ENCODE measurements around the gene CHD6.
"Not testable (repeated sequence)": the region's sequence is repeated elsewhere in the genome, so short reads cannot be mapped to it uniquely, and the experiment has no call there.

CHD6 gene

DNA sequence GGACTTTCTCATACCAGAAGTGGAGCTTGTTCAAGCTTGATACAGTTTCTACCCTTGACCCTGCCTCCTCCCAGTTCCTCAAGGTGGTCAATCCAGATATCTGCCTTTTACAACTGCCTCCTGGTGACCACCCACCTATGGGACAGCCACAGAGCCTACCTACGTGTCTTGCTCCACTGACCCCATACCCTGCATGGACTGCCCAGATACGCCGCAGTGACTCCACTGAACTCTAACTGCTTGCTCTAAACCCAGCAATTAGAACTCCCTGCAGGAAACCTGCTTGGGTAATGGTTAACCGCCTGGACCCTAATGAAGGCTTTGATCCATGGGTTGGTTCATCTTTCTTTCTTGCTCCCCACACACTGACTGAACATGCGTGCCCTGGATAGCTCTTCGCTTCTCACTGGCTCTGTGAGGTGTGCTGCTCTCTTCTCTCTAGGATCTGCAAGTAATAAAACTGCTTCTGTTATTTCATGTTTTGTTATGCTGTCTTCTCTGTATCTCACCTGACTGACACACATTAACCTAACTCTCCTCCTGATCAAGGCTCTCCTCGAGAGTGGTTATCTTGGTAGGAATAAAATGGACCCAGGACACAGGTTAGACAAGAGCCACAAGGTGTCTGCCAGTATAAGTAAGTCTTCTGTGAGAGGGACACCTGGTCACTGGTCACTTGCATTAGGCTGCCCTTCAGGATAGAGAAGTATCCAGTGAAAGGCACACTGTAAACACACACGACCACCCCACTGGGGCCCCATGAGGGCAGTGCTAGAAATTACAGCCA, 79.2 kb downstream of the CHD6 start:
- DNase-seq (ENCODE audit: low read depth), result no peak

DNA sequence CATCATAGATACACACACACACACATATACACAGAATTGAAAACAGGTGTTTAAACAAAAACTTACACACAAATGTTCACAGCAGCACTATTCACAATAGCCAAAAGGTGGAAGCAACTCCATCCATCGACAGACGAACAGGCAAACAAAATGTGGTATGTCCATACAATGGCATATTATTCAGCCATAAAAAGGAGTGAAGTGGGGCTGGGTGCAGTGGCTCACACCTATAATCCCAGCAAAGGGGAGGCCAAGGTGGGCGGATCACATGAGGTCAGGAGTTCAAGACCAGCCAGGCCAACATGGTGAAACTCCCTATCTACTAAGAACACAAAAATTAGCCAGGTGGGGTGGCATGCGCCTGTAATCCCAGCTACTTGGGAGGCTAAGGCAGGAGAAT, 80.3 kb downstream of the CHD6 start:
- DNase-seq (ENCODE audit: low read depth), result no peak

DNA sequence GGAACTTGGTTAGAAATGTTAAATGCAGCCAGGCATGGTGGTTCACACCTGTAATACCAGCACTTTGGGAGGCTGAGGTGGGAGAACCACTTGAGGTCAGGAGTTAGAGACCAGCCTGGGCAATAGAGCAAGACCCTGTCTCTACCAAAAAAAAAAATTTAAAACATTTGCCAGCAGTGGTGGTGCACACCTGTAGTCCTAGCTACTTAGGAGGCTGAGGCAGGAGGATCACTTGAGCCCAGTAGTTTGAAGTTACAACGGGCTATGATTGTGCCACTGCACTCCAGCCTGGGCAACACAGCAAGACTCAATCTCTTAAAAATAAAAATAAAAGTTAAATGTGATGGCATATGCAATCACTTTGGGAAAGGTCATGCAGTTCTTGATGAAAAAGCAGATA, 82.6 kb downstream of the CHD6 start:
- DNase-seq (ENCODE audit: low read depth), result not testable (repeated sequence)

DNA sequence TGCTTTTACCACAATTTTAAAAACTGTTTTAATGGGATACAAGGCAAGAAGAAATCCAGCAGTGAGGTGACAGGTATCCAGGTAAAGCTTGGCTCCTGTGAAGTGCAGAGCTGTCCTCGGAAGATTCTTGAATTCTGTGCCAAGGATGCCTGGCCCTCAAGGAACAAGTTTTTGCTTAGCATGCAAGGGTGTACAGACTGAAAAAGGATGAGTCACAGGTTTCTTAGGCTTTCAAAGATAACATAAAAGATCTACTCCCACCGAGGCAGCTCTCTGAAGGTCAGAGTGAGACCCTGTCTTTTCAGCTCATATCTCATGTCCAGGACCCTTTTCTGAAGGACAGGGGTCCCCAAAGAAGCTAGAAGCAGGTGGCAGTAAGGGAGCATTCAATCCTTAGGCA, 83.3 kb downstream of the CHD6 start:
- DNase-seq (ENCODE audit: low read depth), result no peak

DNA sequence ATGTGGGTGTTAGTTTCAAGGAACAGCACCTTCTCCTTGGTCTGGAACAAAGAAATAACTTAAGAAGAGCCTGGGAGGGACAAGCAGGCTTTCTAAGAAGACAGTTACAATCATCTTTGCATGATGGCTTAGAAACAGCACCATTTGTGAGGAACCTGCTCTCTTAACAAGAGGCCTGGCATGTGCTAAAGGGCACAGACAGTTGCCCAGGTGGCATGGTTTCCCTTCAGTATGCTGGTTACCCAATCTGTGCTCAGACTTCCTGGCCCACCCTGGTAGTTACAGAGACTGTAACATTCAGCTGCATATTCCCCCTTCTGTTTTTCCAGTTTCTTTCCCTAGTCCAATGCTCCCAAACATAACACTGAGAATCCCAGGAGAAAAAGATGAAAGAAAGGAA, 84.0 kb downstream of the CHD6 start:
- no peak for DNase-seq (ENCODE audit: low read depth)

DNA sequence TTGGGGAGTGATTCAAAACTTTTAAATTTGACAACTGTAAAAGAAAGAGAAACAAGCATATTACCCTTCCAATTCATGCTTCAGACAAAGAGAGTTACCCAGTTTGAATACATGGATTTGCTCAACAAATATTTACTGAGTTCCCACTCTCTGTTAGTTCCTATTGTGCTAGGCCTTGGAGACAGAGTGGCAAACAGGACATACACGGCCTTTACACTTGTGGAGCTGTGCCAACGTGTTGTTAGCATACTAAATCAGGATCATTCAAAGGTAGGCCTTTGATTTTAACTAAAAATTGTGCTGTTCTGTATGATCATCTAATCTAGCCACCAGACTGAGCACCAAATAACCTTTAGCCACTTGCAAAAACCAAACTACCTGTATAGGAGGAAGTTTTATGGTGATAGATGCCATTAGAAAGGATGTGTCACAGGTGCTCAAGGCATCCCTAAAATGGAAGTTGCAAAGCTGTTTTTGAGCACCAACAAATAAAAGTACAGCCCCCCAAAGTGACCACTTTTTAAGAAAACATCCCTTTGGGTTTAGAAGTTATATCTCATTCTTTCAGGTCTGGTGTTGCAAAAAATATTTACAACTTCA, 84.5 kb downstream of the CHD6 start:
- DNase-seq (ENCODE audit: low read depth), result no peak

DNA sequence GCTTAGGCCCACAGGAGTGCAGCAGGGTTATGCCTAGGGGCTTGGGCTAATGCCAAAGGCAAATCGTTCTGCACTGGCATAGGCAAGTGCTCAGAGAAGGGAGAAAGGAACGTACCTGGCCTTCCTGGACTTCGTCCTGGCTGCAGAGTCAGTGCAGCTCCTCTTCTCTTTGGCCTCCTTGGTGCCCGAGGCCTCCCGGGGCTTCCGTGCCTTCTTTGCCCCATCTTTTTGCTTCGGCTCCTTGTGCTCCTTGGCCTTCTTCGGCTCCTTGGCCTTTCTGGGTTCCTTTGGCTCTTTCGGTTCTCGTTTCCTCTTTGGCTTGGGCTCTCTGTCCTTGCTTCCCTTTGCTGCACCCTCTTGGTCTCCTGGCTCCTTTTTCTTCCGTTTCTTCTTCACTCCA, 85.2 kb downstream of the CHD6 start:
- DNase-seq (ENCODE audit: low read depth), result no peak

DNA sequence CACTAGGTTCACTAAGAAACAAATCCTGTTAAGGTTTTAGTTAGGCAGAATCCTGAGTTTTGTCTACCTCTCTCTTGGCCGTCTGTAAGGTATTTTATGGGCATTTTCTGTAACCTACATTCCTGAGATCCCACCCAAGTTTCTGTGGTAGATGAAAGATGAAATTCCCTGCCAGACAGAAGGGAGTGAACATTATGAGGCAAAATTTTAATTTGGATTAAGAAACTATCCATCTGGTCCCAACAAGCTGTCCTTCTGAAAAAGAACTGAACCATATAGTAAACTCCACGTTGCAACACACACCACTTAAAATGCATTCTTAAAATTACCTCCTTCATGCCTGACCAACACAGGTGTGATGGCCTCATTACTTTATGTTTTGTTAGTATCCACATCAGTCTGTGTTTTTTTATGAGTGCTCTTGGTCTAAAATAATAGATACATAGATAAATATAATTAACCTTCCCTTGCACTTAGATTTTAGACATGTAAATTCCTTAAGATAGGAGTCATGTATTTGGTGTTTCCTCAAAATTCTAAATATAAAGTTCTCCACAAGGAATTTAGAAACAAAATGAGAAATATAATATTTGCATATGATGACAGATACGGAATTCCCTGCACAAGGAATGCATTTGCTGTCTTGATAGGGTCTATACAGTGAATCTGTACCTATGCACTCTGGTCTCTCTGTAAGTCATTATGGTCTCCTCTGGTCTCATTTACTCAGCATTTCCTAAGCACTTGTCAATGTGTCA, 86.5 kb downstream of the CHD6 start:
- no peak for DNase-seq (ENCODE audit: low read depth)

DNA sequence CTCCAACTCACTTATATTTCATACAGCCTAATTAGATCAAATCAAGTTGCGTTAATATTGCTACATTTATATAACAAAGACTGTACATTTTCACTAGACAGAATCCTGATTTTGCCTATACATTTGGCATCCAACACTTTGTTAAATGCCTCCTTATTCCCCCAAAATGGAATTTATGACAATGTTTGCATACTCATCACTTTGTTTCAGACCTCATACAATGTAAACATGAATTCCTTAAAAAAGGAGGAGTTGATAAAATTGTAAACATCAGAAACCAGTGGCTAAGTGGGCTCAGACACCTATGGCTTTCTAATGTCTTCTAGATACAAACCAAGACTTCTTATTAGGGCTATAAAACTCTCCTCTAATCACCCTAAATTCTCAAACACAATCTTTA, 87.3 kb downstream of the CHD6 start:
- DNase-seq (ENCODE audit: low read depth), result no peak

DNA sequence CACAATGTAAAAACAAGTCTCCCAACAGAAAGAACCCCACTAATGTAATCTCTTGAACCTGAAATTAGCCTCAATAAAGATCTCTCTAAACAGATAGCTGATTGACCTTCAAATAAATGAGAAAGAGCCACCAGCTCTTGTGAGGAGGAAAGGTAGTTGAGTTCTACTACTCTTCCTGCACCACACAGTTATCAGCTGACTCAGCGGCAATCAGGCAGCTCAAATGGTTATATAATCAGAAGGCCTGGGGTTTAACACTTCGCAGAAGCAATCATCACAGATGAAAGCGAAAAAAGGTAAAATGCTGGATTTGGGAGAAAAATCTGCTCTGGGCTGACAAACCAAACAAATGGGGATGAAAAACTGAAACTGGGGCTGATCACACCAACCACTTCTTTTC, 91.8 kb downstream of the CHD6 start:
- no peak for DNase-seq (ENCODE audit: low read depth)

DNA sequence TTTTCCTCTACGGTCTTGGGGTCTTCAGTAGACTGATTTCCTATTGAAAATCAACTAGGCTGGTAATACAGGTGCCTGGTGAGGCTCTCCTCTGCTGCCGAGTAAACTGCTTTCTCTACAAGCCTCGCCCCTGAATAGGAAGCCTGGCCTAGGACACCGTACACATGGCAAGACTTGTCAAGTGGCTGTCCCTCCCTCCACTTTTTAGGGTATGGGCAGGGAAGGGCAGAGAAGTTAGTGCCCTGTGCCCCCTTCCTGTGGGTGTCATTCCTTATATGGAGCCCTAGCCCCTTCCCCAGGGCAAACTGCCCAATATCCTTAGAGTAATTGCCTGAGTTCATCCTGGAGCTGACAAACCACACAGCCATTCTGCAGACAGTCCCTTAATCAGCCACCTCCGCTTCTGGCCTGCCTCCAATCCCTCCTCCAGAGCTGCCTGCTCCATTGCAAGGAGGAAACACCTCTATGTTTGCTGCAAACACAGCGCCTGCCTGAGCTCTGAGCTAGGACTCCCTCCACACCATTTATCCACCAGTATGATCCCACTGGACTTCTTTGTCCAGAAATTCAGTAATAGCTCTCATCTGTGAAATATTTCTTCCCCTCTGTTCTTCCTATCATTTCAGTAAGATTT, 93.1 kb downstream of the CHD6 start:
- DNase-seq (ENCODE audit: low read depth), result no peak

DNA sequence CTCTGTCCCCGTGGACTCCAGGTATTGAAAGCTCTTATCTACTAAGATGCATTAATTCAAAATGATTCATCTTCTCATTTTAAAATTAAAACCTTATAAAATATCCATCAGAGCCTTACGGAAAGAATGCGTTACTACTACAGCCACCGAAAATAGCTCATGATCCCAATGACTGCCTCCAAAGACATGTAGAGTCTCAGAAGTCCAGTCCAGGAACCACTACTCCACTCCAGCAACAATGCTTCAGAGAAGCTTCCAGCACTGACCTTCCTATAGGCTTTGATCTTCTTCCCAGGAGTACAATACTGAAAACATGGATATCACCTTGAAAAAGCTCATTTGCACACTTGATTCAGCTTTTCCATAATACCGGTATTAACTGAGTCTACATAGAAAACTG, 94.3 kb downstream of the CHD6 start:
- DNase-seq (ENCODE audit: low read depth), result no peak

DNA sequence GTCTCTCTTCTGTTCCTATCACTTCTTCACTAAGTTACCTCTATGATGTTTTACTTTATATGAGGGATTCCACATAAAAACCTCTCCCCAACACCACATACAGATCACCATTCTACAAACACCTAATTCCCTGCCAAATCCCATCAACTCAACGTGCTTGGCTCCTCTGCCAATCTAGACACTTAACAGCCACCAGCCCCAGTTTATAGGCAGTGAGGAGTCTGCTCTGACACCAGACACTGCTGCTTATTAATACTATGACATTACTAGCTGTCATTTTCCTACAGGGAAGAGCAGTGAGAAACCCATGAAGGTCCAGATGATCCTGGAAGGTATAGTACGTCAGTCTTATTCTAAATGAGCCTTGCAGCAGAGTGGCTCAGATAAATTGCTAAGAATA, 104.3 kb downstream of the CHD6 start:
- DNase-seq (ENCODE audit: low read depth), result no peak

DNA sequence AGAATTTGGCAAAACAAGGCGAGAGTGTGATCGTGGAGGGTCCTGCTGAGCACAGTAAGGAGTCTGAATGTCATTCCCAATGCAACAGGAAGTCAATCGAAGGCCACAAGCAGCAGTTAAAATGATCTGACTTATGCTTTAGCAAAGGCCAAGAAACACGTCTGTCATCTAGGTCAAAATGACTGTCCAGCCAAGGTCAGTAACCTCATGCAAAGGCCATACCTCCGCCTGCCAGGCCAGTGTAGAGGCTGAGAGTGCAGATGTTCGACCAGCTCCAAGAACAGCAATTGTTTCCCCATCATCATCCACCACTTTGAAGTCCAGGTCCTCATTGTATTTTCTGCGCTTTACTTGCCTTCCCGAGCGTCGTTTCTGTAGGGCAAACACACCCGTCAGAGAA, 105.6 kb downstream of the CHD6 start:
- DNase-seq (ENCODE audit: low read depth), result no peak

DNA sequence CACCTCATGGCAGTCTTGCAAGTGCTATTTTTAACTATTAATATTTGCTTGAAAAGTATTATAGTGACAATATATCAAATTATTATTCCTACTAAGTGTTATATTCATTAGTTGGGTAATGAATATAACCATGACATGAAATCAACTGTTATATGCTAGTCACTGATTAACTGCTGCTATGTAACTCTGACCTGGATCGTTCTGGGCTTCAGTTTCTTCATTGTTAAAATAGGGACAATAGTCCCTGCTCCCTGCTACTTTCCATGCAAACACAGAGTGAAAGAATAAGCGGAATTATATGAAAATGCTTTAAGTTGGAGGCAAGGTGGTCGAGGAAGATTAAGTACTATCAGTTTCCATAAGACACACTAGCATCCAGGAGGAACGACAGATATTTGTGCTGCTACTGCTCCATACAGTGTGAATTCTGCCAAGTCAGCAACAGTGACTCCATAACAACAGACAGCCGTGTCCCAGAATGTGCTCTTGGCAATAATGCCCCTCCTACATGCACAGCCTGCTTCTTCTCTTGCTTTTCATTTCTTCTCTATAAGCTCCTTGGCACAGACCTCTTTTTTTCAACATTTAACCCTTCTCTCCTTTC, 107.2 kb downstream of the CHD6 start:
- no peak for DNase-seq (ENCODE audit: low read depth)

DNA sequence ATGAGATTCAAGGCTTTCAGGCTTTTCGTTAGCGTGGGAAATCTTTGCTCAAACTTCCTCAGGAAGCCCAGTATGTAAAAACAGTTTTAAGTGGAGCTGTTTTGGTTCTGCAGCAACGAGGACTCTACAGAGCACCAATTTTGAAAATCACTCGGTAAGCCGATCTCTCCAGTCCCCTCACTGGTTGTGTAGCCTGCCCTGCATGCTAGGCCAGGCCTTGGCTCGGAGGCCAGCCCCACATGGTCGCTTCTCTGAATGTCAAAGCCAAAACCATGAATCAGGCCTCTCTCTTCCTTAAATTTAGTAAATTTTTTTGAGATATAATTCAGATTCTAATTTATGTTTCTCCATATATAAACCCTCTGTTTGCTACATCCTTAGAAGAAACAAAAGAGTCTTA, 108.0 kb downstream of the CHD6 start:
- DNase-seq (ENCODE audit: low read depth), result no peak

DNA sequence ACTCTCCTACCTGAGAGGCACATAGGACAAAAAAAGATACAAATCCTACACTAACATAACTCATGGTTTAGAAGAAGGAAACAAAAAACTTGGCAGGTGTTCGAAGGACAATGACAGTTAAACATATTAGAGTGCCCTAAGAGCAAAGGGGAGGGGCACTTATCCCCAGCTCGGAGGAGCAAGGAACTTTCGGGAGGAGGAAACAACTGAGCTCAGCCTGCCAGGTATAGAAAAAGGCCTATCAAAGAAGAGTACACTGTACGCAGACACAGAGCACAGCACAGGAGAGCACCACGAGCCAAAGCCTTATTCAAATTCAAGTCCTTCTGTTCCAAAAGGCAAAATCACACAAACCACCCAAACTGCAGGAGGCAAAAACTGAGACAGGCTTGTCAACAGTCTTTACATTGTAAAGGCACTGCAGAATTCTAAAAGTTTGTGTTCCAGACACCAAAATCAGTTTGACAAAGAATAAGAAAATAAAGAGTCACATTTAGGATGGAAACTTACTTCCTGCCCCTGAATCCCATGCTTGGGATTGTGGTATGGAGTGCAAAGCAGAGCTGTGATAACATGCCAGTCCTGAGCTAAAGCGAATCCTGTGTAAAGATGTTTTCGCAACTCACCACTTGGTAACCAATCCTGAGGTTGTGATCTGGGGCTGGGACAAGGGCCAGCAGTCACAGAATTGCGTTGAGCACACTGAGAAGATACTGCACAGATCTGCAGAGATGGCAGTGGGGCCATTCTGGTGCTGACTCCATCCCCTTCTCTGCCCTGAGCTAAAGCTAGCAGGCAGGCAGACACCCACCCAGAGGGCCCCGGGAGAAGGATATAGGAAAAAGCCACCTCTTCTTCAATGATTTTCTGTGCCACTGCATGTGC, 108.6 kb downstream of the CHD6 start:
- no peak for DNase-seq (ENCODE audit: low read depth)

DNA sequence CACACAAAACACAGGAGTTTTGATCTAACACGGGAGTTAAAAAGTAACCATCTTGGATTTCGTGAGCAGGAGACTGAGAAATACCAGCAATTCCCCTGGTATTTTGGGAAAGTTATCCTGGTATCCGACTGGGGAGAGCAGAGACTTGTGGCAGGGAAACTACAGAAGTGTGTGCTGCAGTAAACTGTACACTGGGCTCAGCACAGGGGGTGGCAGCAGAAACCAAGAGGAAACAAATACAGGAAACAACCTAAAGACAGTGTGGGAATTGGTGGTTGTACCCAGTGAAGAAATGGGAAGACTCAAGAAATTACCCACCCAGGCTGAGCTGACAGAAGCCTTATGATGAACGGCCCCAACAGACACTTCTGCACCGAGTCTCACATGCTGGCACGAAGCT, 109.8 kb downstream of the CHD6 start:
- DNase-seq (ENCODE audit: low read depth), result no peak

DNA sequence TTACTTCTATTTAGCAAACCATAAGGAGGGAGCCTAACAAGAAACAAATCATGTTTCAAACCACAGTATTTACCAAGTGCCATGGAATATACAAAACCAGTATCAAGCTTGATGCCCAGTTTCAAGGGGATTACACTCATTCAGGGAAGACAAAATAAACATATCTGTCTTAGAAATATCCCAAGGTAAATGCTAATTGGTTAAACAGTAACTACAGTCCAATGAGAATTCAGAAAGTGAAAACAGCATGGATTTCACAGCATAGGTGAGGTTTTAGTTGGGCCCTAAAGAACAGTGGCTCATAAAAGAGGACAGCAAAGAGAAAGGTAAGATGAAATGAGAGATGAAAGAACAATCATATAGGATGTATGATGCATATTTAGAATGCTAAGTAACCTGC, 110.3 kb downstream of the CHD6 start:
- DNase-seq (ENCODE audit: low read depth), result no peak

DNA sequence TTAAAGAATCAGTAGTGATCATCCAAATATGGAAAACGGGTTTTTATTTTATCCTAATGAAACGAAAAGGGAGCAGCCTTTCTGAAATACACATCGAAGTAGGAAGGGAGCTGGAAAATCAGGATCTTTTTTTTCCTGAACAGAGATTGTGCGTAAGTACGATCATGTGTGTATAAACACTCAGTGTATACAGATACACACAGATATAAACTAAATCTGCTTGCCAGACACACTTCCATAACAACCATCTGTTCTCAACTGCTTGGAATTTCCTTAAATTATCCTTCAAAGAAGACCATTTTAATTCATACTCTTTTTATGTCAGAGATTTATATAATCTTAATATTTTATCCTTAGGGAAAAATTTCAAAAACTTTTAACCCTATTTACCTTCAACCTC, 110.7 kb downstream of the CHD6 start:
- DNase-seq (ENCODE audit: low read depth), result no peak

DNA sequence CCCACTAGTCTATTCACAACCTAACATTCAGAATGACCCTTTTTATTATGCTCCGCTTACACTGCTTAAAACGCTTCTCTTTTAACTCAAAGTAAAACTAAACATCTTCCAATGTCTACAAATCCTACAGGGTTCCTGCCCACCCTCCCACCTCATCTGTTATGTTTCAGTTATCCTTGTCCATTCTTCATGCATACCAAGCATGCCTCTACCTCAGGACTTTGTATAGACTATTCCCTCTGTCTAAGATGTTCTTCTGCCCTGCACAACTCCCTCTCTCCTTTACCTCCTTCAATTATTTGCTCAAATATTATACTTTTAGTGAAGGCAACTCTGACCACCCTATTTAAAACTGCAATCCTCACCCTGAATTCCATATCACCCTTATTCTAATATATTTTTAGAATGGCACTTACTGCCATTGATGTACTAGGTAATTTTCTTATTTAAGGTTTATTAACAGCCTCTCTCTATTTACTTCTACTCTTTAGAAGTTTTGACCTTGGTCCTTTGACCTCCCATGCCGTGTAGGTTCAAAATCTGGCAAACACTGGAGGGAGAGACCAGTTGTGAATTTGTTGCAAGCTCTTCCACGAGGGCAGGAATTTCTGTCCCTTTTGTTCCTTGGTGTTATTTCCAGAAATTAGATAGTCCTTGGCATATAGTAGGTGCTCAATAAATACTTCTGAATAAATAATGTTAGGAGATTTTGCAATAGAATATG, 111.8 kb downstream of the CHD6 start:
- no peak for DNase-seq (ENCODE audit: low read depth)

All from stimulated activated CD8-positive, alpha-beta memory T cell treated with anti-CD3 and anti-CD28 coated beads, Interleukin-12 subunit alpha, Interleukin-12 subunit beta, amount 100 ng/mL, for 1 hour (primary cell).